HG03175 (cell line): ENCODE data around the gene PCDH17.

Experiments
- ATAC-seq: cut with Tn5 transposase; IDR thresholded peaks from one replicate; pipeline ENCODE4 v1.9.1; 2021; ENCODE audit warnings: mild to moderate bottlenecking, moderate library complexity; ENCODE audit not compliant: unreplicated experiment

Gene PCDH17

DNA sequence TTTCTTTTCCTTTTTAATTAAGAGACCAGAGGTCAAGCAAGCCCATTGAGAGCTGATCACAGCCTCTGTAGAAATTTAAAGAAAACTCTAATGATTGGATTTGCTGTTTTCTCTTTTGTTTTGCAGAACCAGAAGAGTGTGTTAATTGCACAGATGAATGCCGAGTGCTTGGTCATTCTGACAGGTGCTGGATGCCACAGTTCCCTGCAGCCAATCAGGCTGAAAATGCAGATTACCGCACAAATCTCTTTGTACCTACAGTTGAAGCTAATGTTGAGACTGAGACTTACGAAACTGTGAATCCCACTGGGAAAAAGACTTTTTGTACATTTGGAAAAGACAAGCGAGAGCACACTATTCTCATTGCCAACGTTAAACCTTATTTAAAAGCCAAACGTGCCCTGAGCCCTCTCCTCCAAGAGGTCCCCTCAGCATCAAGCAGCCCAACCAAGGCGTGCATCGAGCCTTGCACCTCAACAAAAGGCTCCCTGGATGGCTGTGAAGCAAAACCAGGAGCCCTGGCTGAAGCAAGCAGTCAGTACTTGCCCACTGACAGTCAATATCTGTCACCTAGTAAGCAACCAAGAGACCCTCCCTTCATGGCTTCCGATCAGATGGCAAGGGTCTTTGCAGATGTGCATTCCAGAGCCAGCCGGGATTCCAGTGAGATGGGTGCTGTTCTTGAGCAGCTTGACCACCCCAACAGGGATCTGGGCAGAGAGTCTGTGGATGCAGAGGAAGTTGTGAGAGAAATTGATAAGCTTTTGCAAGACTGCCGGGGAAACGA, 93.1 kb downstream of the PCDH17 start:
- no peak for ATAC-seq

DNA sequence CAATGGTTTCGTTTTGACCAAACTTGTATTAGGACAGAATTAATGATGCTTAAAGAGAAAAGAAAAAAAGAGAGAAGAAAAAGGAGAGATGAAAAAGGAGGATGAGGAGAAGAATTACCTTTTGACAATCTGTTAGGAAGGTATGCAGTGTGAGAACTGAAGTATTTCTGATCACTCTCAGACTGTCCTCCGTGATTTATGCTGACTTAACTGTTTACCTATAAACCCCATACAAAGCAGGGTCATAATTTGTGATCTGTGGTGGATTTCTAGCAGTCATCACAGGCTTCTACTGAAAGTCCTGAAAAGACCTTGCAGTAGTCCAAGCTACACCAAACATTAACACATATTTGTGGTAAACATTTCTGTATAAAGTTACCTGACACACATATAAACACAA, 93.9 kb downstream of the PCDH17 start:
- no peak for ATAC-seq

DNA sequence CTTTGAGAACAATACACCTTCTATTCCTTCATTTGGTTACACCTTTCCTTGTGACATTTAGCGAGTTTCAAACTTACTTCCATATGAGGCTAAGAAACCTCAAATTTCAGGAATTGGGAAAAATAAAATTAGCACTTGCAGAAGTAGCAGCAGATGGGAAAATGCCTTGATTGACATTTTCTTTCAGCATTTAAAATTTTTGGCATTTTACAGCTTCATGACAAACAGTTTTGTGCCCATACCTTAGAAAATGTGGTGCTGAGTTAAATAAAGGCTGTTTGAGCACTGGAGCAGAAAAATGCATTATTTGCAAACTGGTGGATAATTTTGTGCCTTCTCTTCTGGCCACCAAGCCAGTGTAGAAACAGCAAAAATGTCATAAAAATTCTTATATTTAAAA, 95.4 kb downstream of the PCDH17 start:
- no peak for ATAC-seq

DNA sequence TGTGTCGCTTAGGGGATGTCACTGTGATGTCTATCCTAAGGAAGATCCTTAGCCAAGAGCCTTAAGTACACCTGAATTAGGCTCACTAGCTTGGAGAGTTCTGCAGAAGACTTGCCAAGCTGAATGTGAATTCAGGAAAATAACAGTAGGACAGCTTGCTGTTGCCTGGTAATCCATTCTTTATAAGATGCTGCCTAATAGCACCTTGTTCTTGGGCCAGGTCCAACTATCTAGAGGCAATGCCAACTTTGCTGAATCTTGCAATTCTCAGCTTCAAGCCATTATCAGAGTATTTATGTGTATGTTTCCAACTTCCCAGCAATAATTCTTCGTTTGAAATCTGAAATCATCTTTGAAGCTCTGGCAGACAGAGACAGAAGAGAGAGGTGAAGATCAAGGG, 102.8 kb downstream of the PCDH17 start:
- ATAC-seq, result no peak

DNA sequence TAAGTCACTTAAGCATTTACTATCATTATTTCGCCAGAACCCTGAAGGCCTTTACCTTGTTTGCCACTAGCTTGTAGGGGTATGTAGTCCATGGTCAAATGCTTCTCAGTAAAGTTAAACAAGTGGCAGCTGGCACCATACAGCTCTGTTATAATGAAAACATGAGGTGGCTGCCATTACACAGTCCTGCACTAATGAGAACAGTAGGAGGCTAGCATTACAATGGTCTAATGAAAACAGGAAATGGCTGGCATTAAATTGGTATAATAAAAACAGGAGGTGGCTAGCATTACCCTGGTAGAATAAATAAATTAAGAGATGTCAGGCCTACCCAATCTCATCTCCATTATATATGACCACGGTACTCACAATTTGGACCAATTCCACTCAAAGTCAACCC, 107.5 kb downstream of the PCDH17 start:
- ATAC-seq, result no peak

GRCh38 chr13:57739543-57740190, 108.1 kb downstream of the PCDH17 start:
- ATAC-seq, result no peak

- ATAC-seq, result no peak
Measured at GRCh38 chr13:57740719-57741118, 109.2 kb downstream of the PCDH17 start.

DNA sequence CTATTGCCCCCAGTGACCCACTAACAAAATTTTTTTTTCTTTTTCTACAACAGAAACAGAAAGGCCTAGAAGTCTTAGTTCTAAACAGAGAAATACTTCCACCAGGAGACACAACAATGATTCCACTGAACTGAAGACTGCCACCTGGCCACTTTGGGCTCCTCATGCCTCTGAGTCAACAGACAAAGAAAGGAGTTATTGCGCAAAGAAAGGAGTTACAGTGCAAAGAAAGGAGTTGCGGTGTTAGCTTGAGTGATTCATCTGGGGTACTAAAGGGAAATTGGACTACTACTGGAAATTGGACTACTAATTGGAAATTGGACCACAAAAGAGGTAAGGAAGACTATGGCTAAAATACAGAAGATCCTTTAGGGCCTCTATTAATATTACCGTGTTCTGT, 116.6 kb downstream of the PCDH17 start:
- no peak for ATAC-seq

GRCh38 chr13:57760951-57761350, 129.4 kb downstream of the PCDH17 start:
- ATAC-seq, result no peak

DNA sequence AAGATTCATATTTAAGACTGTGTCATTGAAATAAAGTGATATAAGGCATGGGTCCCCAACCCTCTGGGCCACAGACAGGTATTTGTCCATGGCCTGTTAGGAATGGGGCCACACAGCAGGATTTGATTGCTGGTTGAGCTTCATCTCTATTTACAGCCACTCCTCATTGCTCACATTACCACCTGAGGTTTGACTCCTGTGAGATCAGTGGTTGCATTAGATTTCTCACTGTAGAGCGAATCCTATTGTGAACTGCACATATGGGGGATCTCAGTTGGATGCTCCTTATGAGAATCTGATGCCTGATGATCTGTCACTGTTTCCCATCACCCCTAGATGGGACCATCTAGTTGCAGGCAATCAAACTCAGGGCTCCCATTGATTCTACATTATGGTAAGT, 132.1 kb downstream of the PCDH17 start:
- no peak for ATAC-seq
